Cerebellar cortex (tissue), 1 donor: ENCODE measurements around the gene SEPTIN1.
A peak's percentile ranks its signal among the peaks of the same experiment; 100 is the strongest.
"Not testable (repeated sequence)": the region's sequence is repeated elsewhere in the genome, so short reads cannot be mapped to it uniquely, and the experiment has no call there.

Experiments
- DNase-seq: peaks from one replicate; pipeline ENCODE4 v3.0.0-alpha.2; 2015; ENCODE audit warnings: low spot score

Gene SEPTIN1

GRCh38 chr16:30357715-30358576, 24.4 kb downstream of the SEPTIN1 start:
- no peak for DNase-seq

GRCh38 chr16:30357085-30357714, 25.2 kb downstream of the SEPTIN1 start:
- DNase-seq = peak; percentile 44

DNA sequence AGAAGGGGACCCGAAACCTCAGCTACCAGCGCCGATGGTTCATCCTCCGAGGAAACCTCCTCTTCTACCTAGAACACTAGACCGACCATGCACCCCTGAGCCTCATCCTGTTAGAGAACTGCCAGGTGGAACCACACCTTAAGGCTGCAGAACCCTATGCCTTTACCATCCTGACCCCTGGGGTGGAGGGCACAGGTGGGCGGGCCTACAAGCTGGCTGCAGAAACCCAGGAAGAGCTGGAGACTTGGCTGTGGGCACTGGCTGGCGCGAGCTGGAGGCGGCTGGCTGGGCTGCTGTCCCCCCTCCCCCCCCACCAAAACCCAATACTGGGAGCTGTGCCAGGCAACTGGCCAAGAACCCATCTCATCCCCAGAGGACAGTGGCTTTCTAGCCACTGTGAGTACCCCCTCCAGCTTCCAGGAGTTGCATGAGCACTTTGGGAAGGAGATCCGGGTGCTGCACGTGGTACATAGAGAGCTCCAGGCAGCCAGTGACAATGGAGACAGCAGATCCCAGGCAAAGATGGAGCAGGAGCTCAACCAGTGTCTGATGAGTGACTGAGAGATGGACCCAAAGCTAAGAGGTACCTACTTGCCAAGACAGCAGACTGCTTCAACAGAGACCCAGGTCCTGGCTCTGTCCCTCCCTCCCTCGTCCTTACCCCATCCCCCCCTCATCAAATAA, 25.8 kb downstream of the SEPTIN1 start:
- DNase-seq = no peak

- no peak for DNase-seq
Measured at GRCh38 chr16:30355954-30356308, 26.4 kb downstream of the SEPTIN1 start.

DNA sequence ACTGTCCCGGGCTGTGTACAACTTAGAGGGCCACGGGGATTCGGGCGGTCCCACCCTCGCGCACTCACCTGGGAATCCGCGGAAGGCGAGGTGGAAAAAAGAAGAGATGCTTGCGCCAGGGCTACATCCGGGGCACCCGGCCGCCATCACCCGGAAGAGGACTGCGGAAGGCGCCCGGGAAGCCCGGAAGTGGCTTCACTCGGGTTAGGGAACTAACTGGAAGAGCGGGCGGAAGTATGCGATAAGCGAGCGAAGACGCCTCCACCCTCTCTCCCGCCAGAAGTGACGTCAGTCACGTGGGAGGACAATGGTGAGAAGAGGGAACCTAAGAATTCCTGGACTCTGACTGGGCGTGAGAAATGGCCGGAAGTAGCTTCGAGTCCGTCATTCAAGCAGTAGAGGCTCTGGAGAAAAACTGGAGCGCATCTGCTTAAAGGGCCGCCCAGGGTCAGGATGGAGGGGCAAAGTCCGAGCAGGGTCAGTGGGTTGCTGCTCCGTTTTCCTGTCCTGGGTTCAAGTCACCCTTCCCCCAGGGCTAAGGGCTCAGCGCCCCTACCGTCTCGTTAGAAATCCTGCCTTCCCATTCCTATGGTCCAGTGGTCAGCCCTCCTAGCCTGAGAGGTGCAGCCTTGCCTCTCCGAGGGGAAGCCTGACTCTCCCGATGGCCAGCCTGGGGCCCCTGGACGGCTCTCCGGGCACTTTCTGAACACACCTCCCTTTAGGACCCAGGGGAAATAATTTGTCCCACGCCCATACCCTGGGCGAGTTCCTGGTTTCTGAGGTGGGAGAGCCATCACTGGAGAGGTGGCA, 27.0 kb downstream of the SEPTIN1 start, which contains the start of gene CD2BP2:
TSS of gene CD2BP2 (minus strand) at position 165 of the 810 bp plus-strand sequence. CDS start 627 bp downstream, outside the sequence.
- peak; percentile 100 for DNase-seq

DNA sequence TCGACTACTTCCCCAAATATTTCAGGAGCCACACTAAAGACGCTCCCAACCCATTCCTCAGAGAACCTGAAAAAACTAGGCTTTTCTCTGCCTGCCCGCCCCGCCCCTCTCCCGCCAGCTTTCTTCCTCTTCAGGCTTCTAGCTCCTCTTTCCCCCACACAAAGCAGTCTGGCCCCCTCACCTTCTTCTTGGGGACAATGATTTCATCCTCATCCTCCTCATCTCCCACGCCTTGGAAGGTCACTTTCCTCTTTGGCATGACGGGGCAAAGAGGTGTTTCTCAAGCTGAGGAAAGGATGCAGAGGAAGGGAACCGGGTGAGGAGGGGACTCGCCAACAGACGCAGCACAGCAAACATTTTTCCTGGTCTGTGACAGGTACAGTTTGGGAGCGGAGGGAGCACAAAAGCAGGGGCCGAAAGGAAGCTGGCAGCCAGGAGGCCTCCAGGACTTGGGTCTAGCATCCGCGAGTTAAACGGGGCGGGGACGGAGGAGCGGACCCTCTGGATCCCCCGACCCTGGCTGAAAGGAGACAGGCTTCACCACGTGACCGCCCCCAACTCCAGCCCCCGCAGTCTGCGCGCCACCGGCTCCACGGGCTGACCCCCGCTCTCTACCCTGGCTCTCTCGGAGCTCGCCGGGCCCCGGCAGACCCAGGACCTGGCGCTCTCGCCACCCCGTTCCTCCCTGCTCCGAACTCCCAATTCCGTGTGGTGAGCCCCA, 27.8 kb downstream of the SEPTIN1 start:
- no peak for DNase-seq

GRCh38 chr16:30353438-30354129, 28.8 kb downstream of the SEPTIN1 start:
- no peak for DNase-seq

DNA sequence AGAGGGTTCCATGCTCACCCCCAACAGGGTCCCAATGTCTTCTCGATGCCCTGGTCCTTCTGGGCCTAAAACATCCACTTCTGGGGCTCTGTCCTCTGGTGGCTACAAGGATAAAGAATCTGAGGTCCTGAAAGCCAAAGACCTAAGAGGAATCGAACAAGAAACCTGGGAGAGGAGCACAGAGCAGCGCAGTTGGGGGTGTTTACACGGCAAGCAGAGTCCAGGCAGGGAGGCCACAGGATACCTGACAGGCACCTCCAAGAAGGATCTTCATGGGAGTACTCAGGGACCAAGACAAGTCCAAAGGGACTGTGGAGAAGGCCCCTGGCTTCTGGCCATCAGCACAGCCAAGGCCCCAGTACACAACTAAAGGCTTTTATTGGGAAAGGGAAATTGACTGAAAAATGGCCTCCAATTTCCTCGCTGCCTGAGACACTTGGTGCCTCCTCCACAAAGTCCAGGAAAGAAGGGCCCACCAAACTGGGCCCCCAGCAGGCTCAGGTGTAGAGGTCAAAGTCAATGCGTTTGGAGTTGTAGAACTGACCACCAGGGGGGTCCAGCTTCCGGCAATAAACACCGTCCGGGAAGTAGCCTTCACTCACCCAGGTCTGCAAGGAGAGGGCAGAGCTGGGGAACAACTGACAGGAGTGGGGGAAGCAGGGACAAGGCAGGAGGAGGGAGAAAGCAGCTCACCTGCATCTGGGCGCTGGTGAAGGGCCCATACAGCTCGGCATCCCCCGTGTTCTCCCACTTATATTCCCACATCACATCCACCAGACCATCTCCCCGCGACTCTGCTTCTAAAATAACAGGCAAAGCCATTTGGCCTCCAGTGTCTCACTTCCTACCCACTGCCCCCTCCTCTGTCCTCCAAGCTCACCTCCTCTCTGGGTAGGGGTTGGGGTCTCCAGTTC, 29.6 kb downstream of the SEPTIN1 start:
- DNase-seq = no peak

DNA sequence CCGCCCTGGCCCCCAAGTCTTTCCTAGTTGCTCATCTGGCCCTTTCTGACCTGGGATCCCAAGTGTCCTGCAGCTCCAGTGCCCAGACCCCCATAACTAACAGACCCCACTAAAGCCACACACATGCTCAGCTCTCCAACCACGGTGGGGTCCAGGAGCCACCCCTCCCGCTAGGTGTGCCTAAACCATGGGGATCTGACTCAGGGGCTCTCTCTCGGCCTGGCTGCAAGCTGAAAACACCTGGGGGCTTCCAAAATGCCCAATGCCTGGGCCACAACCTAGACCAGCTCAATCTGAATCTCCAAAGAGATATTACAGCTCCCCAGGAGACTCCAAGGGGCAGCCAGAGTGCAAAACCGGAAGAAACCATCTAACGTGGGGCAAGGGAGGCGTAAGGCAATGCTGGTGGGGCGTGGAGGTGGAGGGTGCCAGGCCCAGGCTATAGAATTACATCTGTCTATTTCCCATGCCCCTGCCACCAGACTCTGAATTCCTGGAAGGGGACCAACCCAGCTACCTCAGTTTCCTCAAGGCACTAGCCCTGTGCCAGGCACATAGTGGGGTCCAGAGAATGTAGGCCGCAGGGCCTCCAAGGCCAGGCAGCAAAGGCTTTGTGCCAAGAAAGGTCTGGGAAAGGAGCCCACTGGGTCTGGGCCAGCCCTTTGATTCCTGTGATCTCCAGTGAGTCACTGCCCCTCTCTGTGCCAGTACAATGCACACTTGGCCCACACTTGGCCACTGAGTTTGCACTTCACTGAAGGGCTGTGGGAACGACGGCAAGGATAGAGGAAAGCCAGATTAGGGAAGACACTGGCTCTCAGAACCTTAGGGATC, 30.6 kb downstream of the SEPTIN1 start:
- peak; percentile 76 for DNase-seq

DNA sequence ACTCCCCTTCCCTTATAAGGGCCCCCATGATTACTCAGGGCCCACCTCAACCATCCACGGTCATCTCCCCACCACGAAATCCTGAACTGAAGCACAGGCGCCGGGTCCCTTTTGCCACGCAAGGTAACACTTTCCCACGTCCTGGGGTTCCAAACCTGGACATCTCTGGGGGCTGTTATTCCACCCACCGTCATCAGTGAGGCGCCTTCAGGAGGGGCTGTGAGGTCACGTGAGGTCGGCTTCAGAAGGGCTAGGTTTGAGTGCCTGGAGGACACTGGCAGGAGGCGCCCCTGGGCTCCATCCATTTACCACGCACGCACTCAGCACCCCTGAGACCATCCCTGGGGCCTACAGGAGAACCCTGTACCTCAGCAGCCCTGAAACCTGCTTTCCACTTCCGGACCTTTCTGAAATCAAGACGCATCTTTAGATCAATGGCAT, 31.3 kb downstream of the SEPTIN1 start:
- DNase-seq = no peak

- no peak for DNase-seq
Measured at GRCh38 chr16:30350134-30350871, 32.1 kb downstream of the SEPTIN1 start.

DNA sequence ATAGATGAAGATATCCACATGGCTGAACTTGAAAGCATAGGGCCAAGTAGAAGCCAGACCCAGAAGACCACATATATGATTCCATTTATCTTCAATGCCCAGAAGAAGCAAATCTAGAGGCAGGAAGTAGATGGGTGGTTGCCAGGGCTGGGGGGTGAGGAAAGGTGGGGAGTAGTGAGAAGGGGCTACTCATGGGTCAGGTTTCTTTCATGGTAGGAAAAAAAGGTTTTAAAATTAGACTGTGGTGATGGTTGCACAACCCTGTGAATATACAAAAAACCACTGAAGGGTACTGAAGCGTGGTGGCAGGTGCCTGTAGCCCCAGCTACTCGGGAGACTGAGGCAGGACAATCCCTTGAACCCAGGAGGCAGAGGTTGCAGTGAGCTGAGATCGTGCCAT, 32.7 kb downstream of the SEPTIN1 start:
- DNase-seq = no peak

DNA sequence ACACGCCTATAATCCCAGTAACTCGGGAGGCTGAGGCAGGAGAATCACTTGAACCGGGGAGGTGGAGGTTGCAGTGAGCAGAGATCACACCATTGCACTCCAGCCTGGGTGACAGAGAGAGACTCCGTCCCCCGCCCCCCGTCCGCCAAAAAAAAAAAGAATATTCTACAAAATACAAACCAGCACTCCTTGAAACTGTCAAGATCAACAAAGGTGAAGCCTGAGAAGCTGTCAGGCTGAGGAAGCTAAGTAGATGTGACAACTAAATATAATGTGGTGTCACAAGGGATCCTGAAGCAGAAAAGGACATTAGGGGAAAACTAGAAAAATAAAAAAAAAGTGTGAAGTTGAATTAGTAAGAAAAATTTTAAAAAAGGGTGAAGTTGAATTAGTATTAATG, 33.4 kb downstream of the SEPTIN1 start:
- no peak for DNase-seq

DNA sequence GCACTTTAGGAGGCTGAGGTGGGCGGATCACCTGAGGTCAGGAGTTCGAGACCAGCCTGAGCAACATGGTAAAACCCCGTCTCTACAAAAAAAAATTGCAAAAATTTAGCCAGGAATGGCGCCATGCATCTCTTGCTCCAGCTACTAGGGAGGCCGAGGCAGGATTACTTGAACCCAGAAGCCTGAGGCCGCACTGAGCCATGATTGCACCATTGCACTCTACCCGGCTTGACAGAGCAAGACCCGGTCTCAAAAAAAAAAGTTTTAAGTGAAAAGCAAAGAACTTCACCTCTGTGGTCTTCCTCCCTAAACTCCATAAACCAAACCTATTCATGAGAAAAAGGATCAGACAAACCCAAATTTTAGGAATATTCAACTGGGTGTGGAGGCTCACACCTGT, 34.2 kb downstream of the SEPTIN1 start:
- DNase-seq = no peak

GRCh38 chr16:30346286-30346685, 36.1 kb downstream of the SEPTIN1 start:
- no peak for DNase-seq

DNA sequence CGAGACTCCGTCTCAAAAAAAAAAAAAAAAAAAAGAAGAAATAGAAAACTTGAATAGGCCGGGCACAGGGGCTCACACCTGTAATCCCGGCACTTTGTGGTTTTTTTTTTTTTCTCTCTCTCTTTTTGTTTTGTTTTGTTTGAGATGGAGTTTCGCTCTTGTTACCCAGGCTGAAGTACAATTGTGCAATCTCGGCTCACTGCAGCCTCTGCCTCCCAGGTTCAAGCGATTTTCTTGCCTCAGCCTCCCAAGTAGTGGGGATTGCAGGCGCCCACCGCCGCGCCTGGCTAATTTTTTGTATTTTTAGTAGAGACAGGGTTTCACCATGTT, 38.9 kb downstream of the SEPTIN1 start:
- DNase-seq = not testable (repeated sequence)

DNA sequence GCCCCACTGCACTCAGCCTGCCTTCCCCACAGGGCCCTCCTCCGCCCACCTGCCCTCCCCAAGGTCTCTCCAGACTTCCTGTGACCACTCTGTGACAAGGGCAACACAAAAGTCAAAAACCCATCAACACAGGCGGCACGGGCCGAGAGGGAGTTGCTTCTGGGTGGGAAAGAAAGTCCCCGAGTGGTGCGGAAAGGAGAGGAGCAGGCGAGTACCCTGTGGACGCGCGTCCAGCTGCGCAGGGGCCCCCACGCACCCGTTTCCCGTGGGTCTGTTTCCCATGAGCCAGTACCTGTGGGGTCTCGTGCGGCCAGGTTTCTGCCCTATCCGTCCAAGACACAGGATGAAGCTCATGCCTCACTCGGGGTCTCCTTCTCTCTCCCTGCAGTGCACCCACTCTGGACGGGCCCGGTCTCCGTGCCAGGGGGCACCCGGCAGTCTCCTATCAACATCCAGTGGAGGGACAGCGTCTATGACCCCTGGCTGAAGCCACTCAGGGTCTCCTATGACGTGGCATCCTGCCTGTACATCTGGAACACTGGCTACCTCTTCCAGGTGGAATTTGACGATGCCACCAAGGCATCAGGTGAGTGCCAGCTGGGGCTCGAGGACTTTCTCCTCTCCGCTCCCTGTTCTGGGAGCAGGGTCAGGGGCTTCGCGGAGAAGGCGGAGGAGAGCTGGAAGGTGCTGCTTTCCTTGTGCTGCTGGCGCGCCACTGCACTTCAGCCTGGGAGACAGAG, 39.4 kb downstream of the SEPTIN1 start:
- no peak for DNase-seq
